Coronary artery (tissue), 2 donors: ENCODE data around the gene SAA4.

Source experiments
- DNase-seq: peaks from one replicate; pipeline ENCODE4 v3.0.0-alpha.2; 2017; ENCODE audit warnings: low spot score
- H3K27ac ChIP-seq, 2 donors: fragments of 200-600 bp; sonication (generic); one replicate each; pipeline ENCODE4 v1.5.1; 2016 to 2019
- H3K4me3 ChIP-seq: fragments of 200-600 bp; sonication (generic); 2 replicates; pipeline ENCODE4 v1.5.1; 2016; ENCODE audit warnings: mild to moderate bottlenecking, moderate library complexity
- TF ChIP-seq, protein P1 (sequence below): fragments of 200-600 bp; sonication (generic); IDR thresholded peaks from one replicate; pipeline ENCODE4 v1.5.1; 2019; ENCODE audit warnings: antibody characterized with exemption

The SAA4 gene, protein sequence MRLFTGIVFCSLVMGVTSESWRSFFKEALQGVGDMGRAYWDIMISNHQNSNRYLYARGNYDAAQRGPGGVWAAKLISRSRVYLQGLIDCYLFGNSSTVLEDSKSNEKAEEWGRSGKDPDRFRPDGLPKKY

GRCh38 chr11:18236664-18237356 lies at the start of gene SAA4:
TSS of gene SAA4 (minus strand) at chr11:18236802. CDS start at chr11:18235926, 876 bp downstream.
- Histone ChIP-seq H3K4me3 (no peak within 1 kb of the TSS), H3K27ac (no peak within 1 kb of the TSS)
- TF ChIP-seq, protein P1, sequence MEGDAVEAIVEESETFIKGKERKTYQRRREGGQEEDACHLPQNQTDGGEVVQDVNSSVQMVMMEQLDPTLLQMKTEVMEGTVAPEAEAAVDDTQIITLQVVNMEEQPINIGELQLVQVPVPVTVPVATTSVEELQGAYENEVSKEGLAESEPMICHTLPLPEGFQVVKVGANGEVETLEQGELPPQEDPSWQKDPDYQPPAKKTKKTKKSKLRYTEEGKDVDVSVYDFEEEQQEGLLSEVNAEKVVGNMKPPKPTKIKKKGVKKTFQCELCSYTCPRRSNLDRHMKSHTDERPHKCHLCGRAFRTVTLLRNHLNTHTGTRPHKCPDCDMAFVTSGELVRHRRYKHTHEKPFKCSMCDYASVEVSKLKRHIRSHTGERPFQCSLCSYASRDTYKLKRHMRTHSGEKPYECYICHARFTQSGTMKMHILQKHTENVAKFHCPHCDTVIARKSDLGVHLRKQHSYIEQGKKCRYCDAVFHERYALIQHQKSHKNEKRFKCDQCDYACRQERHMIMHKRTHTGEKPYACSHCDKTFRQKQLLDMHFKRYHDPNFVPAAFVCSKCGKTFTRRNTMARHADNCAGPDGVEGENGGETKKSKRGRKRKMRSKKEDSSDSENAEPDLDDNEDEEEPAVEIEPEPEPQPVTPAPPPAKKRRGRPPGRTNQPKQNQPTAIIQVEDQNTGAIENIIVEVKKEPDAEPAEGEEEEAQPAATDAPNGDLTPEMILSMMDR: no peak
- no peak for DNase-seq

DNA sequence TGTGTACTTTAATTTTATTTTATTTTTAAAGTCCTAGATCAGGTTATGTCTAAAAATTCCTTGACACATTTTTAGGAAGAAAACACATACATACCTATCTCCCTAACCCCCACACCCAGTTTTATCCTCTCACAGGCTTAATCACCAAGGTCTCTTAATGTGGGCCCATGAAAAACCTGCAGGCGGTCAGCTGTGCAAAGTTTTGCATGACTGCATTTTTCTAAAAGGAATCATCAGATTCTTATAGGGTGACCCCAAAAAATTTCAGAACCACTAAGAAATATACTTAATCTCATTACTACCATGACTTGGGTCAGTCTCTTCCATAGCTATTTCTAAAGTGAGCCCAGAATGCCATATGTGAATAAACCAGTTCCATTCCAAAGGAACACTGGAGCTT lies 49.2 kb upstream of the SAA4 start:
- no peak overlapping the region for H3K27ac ChIP-seq
- no peak overlapping the region for H3K4me3 ChIP-seq
- TF ChIP-seq, protein P1: no peak
- no peak for DNase-seq

- no peak for DNase-seq
- TF ChIP-seq, protein P1: no peak
- H3K27ac ChIP-seq: no peak overlapping the region
- H3K4me3 ChIP-seq: no peak overlapping the region
Measured at GRCh38 chr11:18282626-18283025, 46.0 kb upstream of the SAA4 start.

- no peak for DNase-seq
- H3K4me3 ChIP-seq: no peak overlapping the region
- TF ChIP-seq, protein P1: no peak
- H3K27ac ChIP-seq: no peak overlapping the region
Measured at GRCh38 chr11:18280438-18281045, 43.9 kb upstream of the SAA4 start.

DNA sequence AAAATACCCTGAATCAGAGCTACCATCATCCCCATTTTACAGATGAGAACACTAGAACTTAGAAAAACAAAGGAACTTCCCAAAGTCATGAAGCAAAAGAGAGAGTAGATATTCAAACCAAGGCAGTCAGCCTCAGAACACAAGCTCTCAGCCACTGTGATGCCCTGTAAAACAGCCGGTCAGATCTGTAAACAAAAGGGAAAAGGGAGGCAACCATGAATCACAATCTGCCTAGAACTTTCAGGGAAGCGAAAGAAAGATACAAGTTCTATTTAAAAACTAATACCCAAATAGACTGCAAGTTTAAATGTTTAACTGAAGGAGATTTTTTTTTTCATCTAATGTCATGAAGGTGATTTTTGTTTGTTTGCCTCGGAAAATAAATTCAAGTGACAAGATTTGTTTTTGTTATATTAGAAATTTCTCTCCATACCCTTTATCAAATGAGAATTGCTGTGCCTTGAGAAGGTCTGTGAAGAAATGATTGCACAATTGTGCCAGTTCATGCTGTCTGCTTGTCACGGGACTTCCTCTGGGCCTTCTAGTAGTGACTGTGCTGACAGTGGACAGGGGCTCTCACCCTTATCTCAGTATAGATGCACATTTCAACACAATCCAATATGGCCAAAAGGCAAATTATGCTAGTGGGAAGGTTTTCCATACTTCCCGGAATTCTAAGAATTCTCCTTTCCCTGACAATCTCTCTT lies 41.1 kb upstream of the SAA4 start:
- Histone ChIP-seq H3K27ac (peak overlapping the region in 1 of 2 donors; percentile 34), H3K4me3 (no peak overlapping the region)
- TF ChIP-seq, protein P1: no peak
- DNase-seq: no peak

DNA sequence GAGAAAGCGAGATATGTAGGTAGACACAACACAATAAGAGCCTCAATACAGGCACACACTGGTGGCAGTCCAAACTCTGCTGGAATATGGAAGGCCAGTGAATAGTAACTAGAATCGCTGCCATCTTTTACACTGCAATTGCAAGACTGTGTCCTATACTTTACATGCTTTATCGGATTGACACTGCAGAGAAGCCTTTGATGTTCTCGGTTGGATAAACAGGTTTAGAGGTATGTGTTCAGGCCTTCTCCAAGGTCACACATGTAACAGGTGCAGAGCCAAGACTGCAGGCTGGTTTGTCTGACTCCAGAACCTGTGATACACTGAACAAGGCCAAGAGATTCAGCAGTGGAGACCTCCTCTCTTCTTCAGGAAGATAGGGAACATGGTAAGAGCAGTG lies 34.6 kb upstream of the SAA4 start:
- DNase-seq: no peak
- no peak overlapping the region for H3K4me3 ChIP-seq
- TF ChIP-seq, protein P1: no peak
- H3K27ac ChIP-seq: no peak overlapping the region
